Measurements from ENCODE around the gene SHQ1.

Gene SHQ1

GRCh38 chr3:72769758-72770540, 78.3 kb downstream of the SHQ1 start:
- TF ChIP-seq, protein P1, sequence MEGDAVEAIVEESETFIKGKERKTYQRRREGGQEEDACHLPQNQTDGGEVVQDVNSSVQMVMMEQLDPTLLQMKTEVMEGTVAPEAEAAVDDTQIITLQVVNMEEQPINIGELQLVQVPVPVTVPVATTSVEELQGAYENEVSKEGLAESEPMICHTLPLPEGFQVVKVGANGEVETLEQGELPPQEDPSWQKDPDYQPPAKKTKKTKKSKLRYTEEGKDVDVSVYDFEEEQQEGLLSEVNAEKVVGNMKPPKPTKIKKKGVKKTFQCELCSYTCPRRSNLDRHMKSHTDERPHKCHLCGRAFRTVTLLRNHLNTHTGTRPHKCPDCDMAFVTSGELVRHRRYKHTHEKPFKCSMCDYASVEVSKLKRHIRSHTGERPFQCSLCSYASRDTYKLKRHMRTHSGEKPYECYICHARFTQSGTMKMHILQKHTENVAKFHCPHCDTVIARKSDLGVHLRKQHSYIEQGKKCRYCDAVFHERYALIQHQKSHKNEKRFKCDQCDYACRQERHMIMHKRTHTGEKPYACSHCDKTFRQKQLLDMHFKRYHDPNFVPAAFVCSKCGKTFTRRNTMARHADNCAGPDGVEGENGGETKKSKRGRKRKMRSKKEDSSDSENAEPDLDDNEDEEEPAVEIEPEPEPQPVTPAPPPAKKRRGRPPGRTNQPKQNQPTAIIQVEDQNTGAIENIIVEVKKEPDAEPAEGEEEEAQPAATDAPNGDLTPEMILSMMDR (IDR thresholded peaks at IDR 0.05; ENCODE audit: low read depth, low read length, missing control alignments): no peak
- DNase-seq (ENCODE audit: low read depth): no peak
- H3K4me3 ChIP-seq (ENCODE audit: low read depth, low read length): no peak overlapping the region

DNA sequence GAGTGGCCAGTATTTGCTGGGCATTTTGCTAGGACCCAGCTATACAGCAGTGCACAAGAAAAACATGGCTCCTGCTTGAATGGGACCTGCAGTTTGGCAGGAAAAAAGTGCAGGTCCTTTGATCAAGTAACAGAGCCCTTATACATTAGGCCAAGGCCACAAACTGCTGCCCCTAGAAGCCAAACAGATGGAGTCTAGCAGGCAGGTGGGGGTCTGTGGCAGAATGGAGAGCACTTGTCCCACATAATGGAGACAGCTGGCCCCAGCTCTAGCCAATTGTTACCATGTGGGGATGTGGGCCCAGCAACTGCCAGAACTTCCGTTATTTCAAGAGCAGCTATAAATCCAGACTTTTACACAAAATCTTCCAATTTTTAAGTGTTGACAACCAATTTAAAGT, 79.3 kb downstream of the SHQ1 start:
- no peak for DNase-seq (ENCODE audit: low read depth)
- TF ChIP-seq, protein P1 (IDR thresholded peaks at IDR 0.05; ENCODE audit: low read depth, low read length, missing control alignments): no peak
- H3K4me3 ChIP-seq (ENCODE audit: low read depth, low read length): no peak overlapping the region

DNA sequence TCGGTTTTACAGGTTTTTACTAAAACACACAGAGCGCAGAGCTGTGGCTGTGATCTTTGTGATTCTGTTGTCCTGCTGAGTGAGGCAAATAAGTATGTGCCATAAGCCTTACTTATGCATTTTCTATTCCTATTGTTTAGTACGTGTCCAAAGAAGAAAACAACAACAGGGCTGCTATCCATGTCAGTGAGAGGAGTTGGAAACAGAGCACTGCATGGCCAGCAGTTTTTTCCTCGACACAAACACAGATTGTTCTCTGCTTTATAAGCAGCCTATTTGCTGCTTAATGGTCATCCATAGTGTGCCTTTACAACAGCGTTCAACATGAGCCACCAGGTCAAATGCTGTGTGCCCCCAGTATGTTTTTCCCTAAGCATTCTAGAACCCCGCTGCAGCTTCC, 79.8 kb downstream of the SHQ1 start:
- TF ChIP-seq, protein P1 (IDR thresholded peaks at IDR 0.05; ENCODE audit: low read depth, low read length, missing control alignments): no peak
- no peak overlapping the region for H3K4me3 ChIP-seq (ENCODE audit: low read depth, low read length)
- no peak for DNase-seq (ENCODE audit: low read depth)

GRCh38 chr3:72768006-72768441, 80.2 kb downstream of the SHQ1 start:
- H3K4me3 ChIP-seq (ENCODE audit: low read depth, low read length): no peak overlapping the region
- no peak for DNase-seq (ENCODE audit: low read depth)
- TF ChIP-seq, protein P1 (IDR thresholded peaks at IDR 0.05; ENCODE audit: low read depth, low read length, missing control alignments): no peak

DNA sequence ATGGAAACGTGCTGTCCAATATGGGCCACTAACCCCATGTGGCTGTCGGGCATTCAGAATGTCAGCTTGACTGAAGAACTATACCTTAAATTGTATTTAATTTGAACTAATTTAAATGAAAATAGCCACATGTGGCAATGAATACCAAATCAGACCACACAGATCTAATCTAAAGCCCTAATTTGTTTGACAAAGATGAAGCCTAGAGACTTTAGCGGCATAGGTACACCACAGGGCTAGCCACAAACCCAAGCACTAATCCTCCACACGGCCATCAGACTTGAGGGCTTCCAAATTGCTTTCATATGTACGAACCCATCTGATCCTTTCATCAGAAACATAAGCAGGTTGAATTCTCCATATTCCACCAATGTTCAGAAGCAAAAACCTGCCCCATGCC, 81.4 kb downstream of the SHQ1 start:
- DNase-seq (ENCODE audit: low read depth): no peak
- TF ChIP-seq, protein P1 (IDR thresholded peaks at IDR 0.05; ENCODE audit: low read depth, low read length, missing control alignments): no peak
- no peak overlapping the region for H3K4me3 ChIP-seq (ENCODE audit: low read depth, low read length)

DNA sequence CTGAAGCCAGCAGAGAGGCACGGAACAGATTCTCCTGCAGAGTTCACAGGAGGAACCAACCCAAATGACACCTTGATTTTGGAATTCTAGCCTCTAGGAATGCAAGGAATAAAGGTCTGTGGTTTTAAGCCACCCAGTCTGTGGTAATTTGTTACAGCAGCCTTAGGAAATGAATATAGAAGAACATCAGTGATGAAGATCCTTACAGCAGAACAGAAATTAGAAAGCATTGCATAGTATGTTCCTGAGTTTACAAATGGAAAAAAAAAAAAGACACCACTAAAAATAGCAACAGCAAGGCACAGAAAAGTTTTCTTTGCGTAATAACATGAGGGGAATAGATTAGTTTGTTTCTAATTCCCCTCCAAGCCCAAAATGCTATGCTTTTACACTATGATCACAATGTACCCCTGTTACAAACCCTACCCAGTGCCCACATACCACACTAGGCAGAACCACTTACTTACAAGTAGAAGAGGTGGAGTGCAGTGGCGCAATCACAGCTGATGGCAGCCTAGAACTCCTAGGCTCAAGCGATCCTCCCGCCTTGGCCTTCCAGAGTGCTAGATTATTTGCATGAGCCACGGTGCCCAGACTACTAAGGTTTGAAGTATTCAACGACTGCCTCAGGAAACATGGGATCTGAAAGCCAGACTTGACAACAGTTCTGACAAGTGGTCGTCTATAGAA, 84.3 kb downstream of the SHQ1 start:
- no peak for DNase-seq (ENCODE audit: low read depth)
- TF ChIP-seq, protein P1 (IDR thresholded peaks at IDR 0.05; ENCODE audit: low read depth, low read length, missing control alignments): no peak
- no peak overlapping the region for H3K4me3 ChIP-seq (ENCODE audit: low read depth, low read length)
